GM21515 (cell line): ENCODE data around the gene RNASET2.

Experiments
- ATAC-seq: cut with Tn5 transposase; IDR thresholded peaks from one replicate; pipeline ENCODE4 v1.9.1; 2021; ENCODE audit not compliant: unreplicated experiment

Gene RNASET2

GRCh38 chr6:166956444-166957086 lies at the start of gene RNASET2:
TSS of gene RNASET2 (minus strand) at chr6:166956550. CDS start at chr6:166956182, 368 bp downstream.
- peak; percentile 68 for ATAC-seq

- ATAC-seq: no peak
Observed at GRCh38 chr6:167005350-167006159, 49.2 kb upstream of the RNASET2 start.

GRCh38 chr6:167000759-167001158 lies 44.4 kb upstream of the RNASET2 start:
- no peak for ATAC-seq

- no peak for ATAC-seq
Observed at GRCh38 chr6:166999884-167000253, 43.5 kb upstream of the RNASET2 start.

GRCh38 chr6:166999145-166999883 lies 43.0 kb upstream of the RNASET2 start, which contains the start of gene CEP43:
TSS of gene CEP43 (plus strand) at chr6:166999397. CDS start at chr6:166999413, 16 bp downstream.
- ATAC-seq: peak; percentile 88

- ATAC-seq: peak; percentile 10
Observed at GRCh38 chr6:166998256-166999144, 42.1 kb upstream of the RNASET2 start.

- peak; percentile 26 for ATAC-seq
Observed at GRCh38 chr6:166997768-166998255, 41.5 kb upstream of the RNASET2 start.

GRCh38 chr6:166997348-166997747 lies 41.0 kb upstream of the RNASET2 start:
- no peak for ATAC-seq

- ATAC-seq: no peak
Observed at GRCh38 chr6:166996406-166996805, 40.1 kb upstream of the RNASET2 start.

GRCh38 chr6:166989427-166990032 lies 33.2 kb upstream of the RNASET2 start:
- ATAC-seq: no peak

- ATAC-seq: no peak
Observed at GRCh38 chr6:166988674-166989201, 32.4 kb upstream of the RNASET2 start.

- no peak for ATAC-seq
Observed at GRCh38 chr6:166987930-166988329, 31.6 kb upstream of the RNASET2 start.

GRCh38 chr6:166987448-166987847 lies 31.1 kb upstream of the RNASET2 start:
- no peak for ATAC-seq

GRCh38 chr6:166980738-166981137 lies 24.4 kb upstream of the RNASET2 start:
- no peak for ATAC-seq

GRCh38 chr6:166977621-166978525 lies 21.5 kb upstream of the RNASET2 start:
- ATAC-seq: no peak

- ATAC-seq: no peak
Observed at GRCh38 chr6:166976636-166977035, 20.3 kb upstream of the RNASET2 start.

- no peak for ATAC-seq
Observed at GRCh38 chr6:166972101-166972500, 15.8 kb upstream of the RNASET2 start.

GRCh38 chr6:166971271-166971670 lies 14.9 kb upstream of the RNASET2 start:
- ATAC-seq: no peak

- ATAC-seq: no peak
Observed at GRCh38 chr6:166970776-166971175, 14.4 kb upstream of the RNASET2 start.
